ENCODE measurements around the gene FXYD4.

FXYD4 gene

GRCh38 chr10:43390759-43391158 lies 19.3 kb downstream of the FXYD4 start:
- TF ChIP-seq CTCF (IDR thresholded peaks at IDR 0.05): peak; percentile 42; the same call in 1 of the 2 replicates

GRCh38 chr10:43391496-43391895 lies 20.1 kb downstream of the FXYD4 start:
- no peak for TF ChIP-seq CTCF (IDR thresholded peaks at IDR 0.05)

- TF ChIP-seq CTCF (IDR thresholded peaks at IDR 0.05): no peak
Measured at GRCh38 chr10:43392748-43393147, 21.3 kb downstream of the FXYD4 start.

GRCh38 chr10:43393606-43394360 lies 22.3 kb downstream of the FXYD4 start:
- no peak for TF ChIP-seq CTCF (IDR thresholded peaks at IDR 0.05)

- no peak for TF ChIP-seq CTCF (IDR thresholded peaks at IDR 0.05)
Measured at GRCh38 chr10:43394868-43395267, 23.4 kb downstream of the FXYD4 start.

- TF ChIP-seq CTCF (IDR thresholded peaks at IDR 0.05): no peak
Measured at GRCh38 chr10:43395571-43396060, 24.2 kb downstream of the FXYD4 start.

- no peak for TF ChIP-seq CTCF (IDR thresholded peaks at IDR 0.05)
Measured at GRCh38 chr10:43396061-43396927, 24.9 kb downstream of the FXYD4 start.

All from LNCAP (cell line).